ENCODE results near the gene NUP210.

Gene NUP210

DNA sequence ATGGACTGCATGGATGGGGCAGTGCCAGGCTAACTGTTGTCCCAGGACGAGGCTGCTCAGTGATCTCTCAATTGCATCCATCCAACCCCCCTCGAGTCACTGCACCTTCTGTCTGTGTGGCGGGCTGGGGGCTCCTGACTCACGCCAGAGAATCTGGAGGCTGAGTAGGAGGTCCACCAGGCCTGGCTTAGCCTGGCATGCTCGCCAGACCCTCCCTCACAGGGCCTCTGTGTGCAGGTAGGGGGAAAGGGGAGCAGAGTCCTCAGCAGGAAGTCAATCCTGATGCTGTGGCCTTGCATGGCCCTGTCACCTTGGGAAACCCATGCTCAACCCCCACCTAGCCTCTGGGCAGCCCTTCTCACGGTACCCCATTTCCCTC is 140.6 kb downstream of the NUP210 start:
- no peak for DNase-seq (ENCODE audit: low read depth)
- no peak overlapping the region for H3K4me3 ChIP-seq (ENCODE audit: low read length)
- TF ChIP-seq, protein P1, sequence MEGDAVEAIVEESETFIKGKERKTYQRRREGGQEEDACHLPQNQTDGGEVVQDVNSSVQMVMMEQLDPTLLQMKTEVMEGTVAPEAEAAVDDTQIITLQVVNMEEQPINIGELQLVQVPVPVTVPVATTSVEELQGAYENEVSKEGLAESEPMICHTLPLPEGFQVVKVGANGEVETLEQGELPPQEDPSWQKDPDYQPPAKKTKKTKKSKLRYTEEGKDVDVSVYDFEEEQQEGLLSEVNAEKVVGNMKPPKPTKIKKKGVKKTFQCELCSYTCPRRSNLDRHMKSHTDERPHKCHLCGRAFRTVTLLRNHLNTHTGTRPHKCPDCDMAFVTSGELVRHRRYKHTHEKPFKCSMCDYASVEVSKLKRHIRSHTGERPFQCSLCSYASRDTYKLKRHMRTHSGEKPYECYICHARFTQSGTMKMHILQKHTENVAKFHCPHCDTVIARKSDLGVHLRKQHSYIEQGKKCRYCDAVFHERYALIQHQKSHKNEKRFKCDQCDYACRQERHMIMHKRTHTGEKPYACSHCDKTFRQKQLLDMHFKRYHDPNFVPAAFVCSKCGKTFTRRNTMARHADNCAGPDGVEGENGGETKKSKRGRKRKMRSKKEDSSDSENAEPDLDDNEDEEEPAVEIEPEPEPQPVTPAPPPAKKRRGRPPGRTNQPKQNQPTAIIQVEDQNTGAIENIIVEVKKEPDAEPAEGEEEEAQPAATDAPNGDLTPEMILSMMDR (conservative IDR thresholded peaks at IDR 0.05; ENCODE audit: low read depth, low read length): no peak

DNA sequence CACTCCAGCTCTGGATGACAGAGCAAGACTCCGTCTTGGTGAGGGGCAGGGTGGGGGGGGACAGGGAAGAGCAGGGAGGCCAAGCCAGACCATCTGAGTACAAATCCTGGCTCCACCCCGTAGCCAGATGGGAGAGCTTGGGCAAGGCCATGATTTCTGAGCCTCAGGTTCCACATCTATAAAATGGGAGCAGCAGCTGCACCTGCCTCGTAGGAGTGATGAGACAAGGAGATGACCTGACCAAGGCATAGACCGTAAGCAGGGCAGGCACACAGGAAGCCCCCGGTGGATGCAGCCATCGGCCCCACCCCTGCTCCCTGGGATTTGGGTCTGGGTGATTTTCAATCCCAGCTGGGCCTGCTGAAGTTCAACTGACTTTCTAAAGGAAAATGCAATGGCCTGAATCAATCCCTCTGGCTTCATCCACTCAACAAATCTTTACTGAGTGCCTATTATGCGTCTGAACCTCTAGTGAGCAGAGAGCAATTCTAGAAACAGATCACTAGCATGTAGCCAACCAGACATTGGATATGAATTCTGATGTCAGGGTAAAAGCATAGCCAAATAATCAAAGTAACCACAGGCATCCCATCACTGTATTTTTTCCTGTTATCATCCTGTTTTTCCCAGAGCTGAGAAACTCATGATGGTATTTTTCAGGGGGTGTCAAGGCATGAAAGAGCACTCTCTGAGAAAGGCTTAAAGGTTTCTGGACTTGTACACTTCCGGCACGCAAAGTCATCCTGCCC is 141.2 kb downstream of the NUP210 start:
- TF ChIP-seq, protein P1 (conservative IDR thresholded peaks at IDR 0.05; ENCODE audit: low read depth, low read length): no peak
- no peak for DNase-seq (ENCODE audit: low read depth)
- no peak overlapping the region for H3K4me3 ChIP-seq (ENCODE audit: low read length)

DNA sequence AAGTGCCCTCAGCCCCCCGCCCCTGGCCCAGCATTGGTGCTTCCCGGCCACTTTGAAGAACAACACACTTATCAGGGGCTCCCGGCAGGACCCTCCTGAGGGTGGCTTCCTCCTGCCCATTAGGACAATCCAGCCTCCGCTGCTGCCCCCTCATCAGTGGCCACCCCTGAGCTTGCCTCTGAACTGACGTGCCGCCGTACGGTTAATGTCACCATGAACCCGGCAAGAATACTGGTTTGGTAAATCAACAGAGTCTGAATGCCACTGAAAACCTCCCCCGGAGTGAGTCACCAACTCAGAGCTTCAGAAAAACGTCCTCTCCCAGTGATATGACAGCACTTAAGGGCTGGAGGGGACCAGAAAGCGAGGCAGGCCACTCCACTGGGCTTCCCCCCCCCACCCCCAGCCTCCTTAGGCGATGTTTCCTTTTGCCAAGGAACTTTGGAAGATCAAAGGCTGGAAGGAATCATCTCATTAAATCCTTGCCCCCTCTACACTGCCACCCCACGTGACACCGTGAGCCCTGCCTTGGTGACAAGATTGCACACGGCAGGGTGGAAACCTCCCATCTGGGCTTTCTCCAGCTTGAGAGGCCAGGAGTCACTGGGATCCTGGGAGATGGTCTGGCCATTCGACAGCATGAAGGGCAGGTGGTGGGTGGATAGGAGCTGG is 142.1 kb downstream of the NUP210 start:
- no peak for DNase-seq (ENCODE audit: low read depth)
- H3K4me3 ChIP-seq (ENCODE audit: low read length): no peak overlapping the region
- TF ChIP-seq, protein P1 (conservative IDR thresholded peaks at IDR 0.05; ENCODE audit: low read depth, low read length): no peak

DNA sequence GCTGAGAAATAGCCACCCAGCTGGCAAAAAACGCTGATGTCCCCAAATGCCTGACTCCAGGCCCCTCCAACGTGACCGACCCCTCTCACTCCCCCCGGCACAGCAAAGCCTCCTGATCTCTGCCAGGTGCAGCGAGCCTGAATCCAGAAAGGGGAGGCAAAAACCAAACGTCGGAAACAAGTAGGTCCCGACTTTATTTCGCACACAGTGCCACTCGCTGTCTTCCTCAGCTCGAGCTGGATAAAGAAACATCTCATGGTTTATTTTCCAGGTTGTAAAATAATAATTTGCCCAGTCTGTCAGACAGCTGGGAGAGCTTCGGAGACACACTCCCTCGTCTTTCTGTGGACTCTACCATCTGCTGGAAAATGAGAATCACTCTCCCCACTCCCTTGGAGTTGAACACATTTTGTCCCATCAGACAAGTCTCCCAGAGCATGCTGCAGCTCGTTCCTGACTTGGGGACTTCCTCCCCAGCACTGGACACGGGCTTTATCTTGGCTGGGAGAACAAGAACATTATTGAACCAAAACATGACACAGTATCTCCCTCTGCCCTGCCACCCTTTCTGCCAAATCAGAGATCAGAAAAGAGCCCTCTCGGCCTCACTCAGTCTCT is 142.8 kb downstream of the NUP210 start:
- H3K4me3 ChIP-seq (ENCODE audit: low read length): no peak overlapping the region
- no peak for DNase-seq (ENCODE audit: low read depth)
- TF ChIP-seq, protein P1 (conservative IDR thresholded peaks at IDR 0.05; ENCODE audit: low read depth, low read length): no peak

DNA sequence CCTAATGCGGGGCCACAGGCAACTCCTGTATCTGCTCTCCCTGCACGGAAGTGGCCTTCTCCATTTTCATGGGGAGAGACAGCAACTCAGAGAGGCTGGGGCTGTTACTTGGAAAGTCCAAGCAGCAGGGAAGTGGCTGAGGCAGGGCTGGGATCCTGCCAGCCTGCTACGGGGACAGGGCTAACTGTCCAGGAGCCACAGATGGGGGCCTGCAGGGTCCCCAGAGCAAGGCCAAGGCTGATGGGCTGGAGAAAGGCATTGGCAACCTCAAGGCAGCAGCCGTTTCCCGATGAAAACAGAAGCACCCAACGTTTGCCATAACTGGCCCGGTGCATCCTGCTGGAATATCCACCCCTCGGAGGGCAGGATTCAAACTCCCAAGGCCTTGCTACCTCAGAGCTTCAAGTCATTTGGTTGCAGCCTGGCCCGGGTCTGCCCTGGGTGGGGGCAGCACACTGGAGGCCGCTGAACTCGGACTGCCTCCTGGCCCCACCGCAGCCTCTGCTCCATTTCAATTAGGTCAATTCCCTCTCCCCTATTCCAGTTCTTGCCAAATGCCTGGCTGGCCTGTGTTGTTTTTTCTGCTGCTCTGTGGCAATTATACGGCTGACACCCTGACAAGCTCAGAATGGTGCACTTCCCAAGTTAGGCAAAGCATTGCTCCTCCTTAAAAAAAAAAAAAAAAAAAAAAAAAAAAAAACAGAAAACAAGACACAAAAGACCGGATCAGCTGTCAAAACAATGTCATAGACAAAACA is 143.5 kb downstream of the NUP210 start:
- TF ChIP-seq, protein P1 (conservative IDR thresholded peaks at IDR 0.05; ENCODE audit: low read depth, low read length): no peak
- no peak for DNase-seq (ENCODE audit: low read depth)

DNA sequence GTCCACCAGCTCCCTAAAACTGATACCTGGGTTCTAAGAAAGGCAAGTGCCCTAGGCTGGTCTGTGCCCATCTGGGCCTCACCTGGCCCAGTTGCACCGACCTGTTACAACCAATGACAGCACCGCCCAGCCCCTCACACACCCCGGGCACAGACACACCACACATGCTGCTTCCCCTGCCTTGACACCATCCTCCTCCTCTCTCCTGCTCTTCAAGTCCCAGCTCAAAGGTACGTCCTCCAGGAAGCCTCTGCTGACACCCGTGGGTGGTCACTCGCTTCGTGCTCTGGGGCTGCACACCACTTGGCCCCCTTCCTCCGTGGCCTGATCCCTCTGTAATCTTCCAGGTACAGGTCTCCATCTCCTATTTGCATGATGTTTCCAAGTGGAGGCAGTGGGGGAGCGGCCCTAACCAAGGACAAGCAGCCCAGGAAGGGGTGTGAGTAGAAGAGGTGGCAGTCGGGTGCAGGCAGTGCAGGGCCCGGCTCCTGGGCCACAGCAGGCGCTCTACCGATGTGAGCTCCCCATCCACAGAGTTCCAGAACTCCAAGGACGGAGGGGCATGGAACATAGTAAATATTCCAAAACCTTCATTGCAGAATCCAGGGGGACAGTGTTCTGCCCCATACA is 144.6 kb downstream of the NUP210 start:
- TF ChIP-seq, protein P1 (conservative IDR thresholded peaks at IDR 0.05; ENCODE audit: low read depth, low read length): no peak
- no peak for DNase-seq (ENCODE audit: low read depth)
- no peak overlapping the region for H3K4me3 ChIP-seq (ENCODE audit: low read length)

More for the DNA sequence above, 143.5 kb downstream of the NUP210 start:
- H3K4me3 ChIP-seq (ENCODE audit: low read length): no peak overlapping the region

Data from retinal pigment epithelial cell (primary cell).